HG03521 (cell line): Measurements from ENCODE around the gene BASP1.
A peak's percentile ranks its signal among the peaks of the same experiment; 100 is the strongest.
"Not testable (repeated sequence)": the region's sequence is repeated elsewhere in the genome, so short reads cannot be mapped to it uniquely, and the experiment has no call there.

Experiments used
- ATAC-seq: cut with Tn5 transposase; IDR thresholded peaks from one replicate; pipeline ENCODE4 v1.9.1; 2021; ENCODE audit warnings: mild to moderate bottlenecking, moderate library complexity; ENCODE audit not compliant: unreplicated experiment

BASP1 gene

GRCh38 chr5:17311811-17312210 is 94.4 kb downstream of the BASP1 start:
- ATAC-seq = not testable (repeated sequence)

DNA sequence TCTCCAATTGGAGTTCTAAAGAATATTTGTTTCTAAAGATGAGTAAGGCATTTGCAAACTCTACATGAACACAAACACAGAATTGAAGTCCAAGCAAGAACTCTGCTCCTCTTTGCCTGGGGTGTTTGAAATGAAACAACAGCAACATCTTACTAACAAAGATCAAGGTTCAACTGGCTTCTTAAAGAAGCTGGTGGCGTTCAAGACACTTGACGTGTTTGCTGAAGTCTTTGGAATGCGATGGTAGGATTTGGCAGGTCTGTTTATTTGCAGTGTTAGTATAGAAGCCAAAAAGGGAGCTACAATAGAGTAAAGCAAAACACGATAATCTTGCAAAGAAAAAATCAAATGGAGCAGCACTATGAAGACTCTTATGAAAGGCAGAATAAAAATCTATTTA is 94.9 kb downstream of the BASP1 start:
- ATAC-seq = no peak

DNA sequence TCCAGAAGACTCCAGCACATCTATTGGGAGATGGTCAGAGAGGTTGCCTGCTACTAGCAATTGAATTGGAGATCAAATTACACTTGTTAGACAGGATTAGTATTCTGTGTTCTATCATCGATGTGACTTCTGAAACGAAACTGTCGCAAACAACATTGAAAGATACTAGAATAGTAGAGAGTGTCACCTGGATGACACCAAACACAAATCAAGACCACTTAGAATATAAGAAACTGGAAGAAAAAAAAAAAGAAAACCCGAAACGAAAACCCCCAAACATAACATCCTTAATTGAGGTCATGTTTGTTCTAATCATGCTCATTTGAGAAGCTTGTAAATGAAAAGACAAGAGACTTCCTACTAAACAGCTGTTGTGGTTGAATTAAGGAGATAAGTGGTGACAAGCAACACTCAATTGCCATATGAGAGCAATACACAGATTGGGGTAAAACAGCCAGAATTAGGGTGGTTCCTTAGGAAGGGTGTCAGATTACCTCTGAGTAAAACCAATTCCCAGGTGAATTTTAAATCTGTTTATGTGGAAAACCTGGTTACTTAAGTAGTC is 97.6 kb downstream of the BASP1 start:
- ATAC-seq = no peak

DNA sequence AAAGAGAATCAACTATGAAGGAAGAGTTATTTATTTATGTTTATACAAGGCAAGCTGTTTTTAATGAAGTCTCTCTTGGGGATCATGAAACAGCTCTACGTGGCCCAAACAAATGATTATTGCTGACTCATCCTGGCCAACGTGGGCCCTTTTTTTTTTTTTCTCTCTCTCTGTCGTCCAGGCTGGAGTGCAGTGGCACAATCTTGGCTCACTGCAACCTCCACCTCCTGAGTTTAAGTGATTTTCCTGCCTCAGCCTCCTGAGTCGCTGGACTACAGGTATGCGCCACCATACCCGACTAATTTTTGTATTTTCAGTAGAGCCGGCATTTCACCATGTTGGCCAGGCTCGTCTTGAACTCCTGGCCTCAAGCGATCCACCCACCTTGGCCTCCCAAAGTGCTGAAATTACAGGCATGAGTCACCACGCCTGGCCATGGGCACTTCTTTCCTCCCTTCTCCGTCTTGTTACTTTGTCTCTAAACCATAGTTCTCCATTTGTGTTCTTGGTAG is 98.3 kb downstream of the BASP1 start:
- ATAC-seq = no peak

DNA sequence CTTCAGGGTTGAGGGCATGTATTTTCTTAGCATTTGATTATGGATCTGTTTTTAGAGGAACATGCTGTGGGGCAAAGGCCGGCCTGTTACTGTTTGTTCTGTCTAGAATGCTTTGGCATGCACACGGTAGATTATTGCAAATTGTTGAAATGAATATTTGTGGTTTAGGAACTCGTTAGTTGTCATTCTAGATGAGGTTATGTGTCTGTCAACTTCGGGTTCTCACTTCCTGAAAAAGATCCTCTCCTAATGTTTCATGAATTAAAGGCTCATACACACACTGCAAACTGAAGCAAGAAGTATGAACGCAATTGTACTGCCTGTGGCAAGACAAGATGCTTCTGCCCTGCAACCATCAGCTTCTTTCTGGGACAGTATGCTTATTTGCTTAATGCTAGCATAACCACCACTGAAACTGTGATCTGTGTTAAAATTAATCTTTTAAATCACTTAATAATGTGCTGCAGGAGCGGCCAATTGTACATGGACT is 99.6 kb downstream of the BASP1 start:
- ATAC-seq = peak; percentile 61

- peak; percentile 30 for ATAC-seq
These were observed 100.0 kb downstream of the BASP1 start for GRCh38 chr5:17317473-17317872.

DNA sequence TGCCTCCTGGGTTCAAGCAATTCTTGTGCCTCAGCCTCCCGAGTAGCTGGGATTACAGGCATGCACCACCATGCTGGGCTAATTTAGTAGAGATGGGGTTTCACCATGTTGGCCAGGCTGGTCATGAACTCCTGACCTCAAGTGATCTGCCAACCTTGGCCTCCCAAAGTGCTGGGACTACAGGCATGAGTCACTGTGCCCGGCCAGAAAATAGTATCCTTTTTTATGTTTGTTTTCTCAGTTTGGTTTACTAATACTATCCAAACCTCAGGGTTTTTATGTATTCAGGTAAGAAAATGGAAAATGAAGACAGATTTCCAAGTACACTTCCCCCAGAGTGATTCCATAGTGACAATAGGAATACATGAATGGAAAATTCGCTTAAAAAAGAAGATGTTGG is 101.7 kb downstream of the BASP1 start:
- ATAC-seq = not testable (repeated sequence)

GRCh38 chr5:17325770-17326599 is 108.6 kb downstream of the BASP1 start:
- ATAC-seq = no peak
